ENCODE data around the gene ZCCHC9. TPM values are rescaled to one million over a fixed set of nuclear protein-coding genes. Genes with fewer than 3 reads are reported as not detected.

The ZCCHC9 gene
- total RNA-seq, 4 donors from 2014 or later = 21.3 to 34.9 (median 25.2) TPM

DNA sequence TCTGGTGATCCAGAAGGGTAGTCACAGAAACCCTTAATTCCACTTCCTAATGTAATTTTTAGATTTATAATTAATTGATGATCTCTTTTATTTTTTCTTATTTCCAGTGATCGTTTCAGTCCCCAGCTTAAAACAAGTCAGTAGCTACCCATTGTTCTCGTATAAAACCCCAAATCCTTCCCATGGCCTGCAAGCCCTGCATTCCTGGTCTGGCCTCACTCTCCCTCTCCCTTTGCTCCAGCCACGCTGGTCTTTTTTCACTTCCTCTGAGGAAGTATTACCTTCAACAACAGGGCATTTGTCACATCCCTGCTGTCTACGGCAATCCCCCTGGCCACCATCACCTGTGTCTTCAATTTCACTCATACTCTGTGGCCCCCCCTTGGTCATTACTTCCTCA is 47.8 kb downstream of the ZCCHC9 start:
- WGBS, 2 donors (ENCODE audit: low coverage in 1 of 2) = 35 to 71% methylated on average over 2 to 4 of the region's 4 CpGs
- ATAC-seq = no peak
- Histone ChIP-seq H3K9me3 (no peaks in the 10 kb centered on the region), H3K27me3 (no peaks in the 10 kb centered on the region), H3K36me3 (no peaks in the 10 kb centered on the region), H3K4me1 (no peaks in the 10 kb centered on the region), H3K27ac (no peak overlapping the region), H3K4me3 (no peak overlapping the region)
- TF ChIP-seq POLR2A (IDR thresholded peaks at IDR 0.05) = no peak
- no peak for TF ChIP-seq EP300 (IDR thresholded peaks at IDR 0.05)
- TF ChIP-seq POLR2AphosphoS5 (IDR thresholded peaks at IDR 0.05) = no peak
- TF ChIP-seq, protein P1, sequence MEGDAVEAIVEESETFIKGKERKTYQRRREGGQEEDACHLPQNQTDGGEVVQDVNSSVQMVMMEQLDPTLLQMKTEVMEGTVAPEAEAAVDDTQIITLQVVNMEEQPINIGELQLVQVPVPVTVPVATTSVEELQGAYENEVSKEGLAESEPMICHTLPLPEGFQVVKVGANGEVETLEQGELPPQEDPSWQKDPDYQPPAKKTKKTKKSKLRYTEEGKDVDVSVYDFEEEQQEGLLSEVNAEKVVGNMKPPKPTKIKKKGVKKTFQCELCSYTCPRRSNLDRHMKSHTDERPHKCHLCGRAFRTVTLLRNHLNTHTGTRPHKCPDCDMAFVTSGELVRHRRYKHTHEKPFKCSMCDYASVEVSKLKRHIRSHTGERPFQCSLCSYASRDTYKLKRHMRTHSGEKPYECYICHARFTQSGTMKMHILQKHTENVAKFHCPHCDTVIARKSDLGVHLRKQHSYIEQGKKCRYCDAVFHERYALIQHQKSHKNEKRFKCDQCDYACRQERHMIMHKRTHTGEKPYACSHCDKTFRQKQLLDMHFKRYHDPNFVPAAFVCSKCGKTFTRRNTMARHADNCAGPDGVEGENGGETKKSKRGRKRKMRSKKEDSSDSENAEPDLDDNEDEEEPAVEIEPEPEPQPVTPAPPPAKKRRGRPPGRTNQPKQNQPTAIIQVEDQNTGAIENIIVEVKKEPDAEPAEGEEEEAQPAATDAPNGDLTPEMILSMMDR (IDR thresholded peaks at IDR 0.05) = no peak

DNA sequence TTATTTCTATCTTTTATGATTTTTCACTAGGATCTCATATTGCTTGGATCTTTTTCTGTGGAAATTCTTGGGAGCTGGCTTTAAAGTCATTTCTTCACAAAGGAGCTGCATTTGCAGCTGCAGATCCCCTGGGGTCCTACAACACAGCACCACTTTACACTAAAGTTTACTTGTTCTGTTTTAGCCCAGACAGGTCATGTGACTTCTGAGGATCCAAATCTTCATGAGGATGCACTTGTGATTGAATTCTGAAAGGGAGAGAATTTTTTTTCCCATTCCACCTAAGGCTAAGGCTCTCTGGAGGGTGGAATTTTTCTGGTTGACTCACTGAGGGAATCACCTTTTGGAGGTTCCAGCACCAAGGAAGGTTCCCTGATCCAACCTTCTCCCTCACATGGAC is 49.1 kb downstream of the ZCCHC9 start:
- no peaks in the 10 kb centered on the region for H3K27me3 ChIP-seq
- no peak overlapping the region for H3K4me3 ChIP-seq
- TF ChIP-seq POLR2AphosphoS5 (IDR thresholded peaks at IDR 0.05) (no peak), POLR2A (IDR thresholded peaks at IDR 0.05) (no peak), EP300 (IDR thresholded peaks at IDR 0.05) (no peak)
- TF ChIP-seq, protein P1 (IDR thresholded peaks at IDR 0.05) = no peak
- no peak overlapping the region for H3K27ac ChIP-seq
- H3K9me3 ChIP-seq = no peaks in the 10 kb centered on the region
- no peaks in the 10 kb centered on the region for H3K4me1 ChIP-seq
- ATAC-seq = no peak
- no peaks in the 10 kb centered on the region for H3K36me3 ChIP-seq

GRCh38 chr5:81353189-81353588 is 51.8 kb downstream of the ZCCHC9 start:
- H3K27ac ChIP-seq = no peak overlapping the region
- H3K9me3 ChIP-seq = no peaks in the 10 kb centered on the region
- H3K4me3 ChIP-seq = no peak overlapping the region
- no peaks in the 10 kb centered on the region for H3K4me1 ChIP-seq
- no peak for ATAC-seq
- no peaks in the 10 kb centered on the region for H3K36me3 ChIP-seq
- TF ChIP-seq, protein P1 (IDR thresholded peaks at IDR 0.05) = no peak
- no peak for TF ChIP-seq POLR2AphosphoS5 (IDR thresholded peaks at IDR 0.05)
- TF ChIP-seq POLR2A (IDR thresholded peaks at IDR 0.05) = no peak
- no peak for TF ChIP-seq EP300 (IDR thresholded peaks at IDR 0.05)
- WGBS, 2 donors (ENCODE audit: low coverage in 1 of 2) = 30 to 56% methylated on average over 5 of the region's 5 CpGs
- no peaks in the 10 kb centered on the region for H3K27me3 ChIP-seq

- Histone ChIP-seq H3K9me3 (no peaks in the 10 kb centered on the region), H3K27ac (no peak overlapping the region), H3K36me3 (no peaks in the 10 kb centered on the region), H3K4me3 (no peak overlapping the region), H3K27me3 (no peaks in the 10 kb centered on the region), H3K4me1 (no peaks in the 10 kb centered on the region)
- 53 to 58% methylated on average over 1 to 2 of the region's 2 CpGs for WGBS, 2 donors (ENCODE audit: low coverage in 1 of 2)
- TF ChIP-seq POLR2A (IDR thresholded peaks at IDR 0.05) (no peak), POLR2AphosphoS5 (IDR thresholded peaks at IDR 0.05) (no peak)
- TF ChIP-seq, protein P1 (IDR thresholded peaks at IDR 0.05) = no peak
- ATAC-seq = no peak
These were observed 52.7 kb downstream of the ZCCHC9 start for GRCh38 chr5:81354093-81354492.

DNA sequence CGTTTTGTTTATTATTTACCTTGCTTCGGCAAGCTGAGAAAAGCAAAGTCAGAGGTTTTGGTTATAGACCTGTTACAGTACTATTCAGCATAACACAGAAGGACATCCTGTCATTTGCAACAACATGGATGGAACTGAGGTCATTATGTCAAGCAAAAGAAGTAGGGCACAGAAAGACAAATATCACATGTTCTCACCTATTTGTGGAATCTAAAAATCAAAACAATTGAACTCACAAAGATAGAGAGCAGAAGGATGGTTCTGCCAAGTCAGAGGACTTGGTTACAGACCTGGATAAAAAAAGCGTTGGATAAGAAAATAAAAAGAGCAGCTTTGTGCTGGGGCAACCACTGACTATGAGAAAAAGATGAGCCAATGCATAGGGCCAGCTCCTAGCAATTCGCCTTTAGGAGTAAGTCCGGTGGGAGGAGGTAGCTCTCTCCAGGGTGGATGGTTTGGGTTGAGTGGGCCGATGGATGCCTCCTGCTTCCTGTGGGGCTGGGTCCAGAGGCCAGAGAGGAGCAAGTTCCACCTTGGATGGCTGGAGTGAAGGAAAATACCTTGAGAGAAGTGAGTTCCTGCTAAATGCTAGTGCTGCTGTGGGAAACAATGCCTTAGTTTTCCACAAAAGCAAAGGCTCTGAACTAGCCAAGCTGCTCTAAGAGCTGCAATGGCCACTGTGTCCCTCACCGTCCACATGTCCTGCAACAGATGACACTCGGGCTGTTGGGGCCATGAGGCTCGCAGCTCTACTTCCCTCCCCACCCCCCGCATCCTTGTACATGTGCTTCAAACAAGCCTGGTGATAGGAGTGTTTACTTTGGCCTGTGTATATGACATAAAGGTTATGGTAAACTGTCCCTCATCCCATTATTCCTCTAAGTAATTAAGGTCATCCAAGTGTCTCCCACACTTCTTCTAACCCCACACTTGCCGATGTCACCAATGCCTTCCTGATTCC is 54.2 kb downstream of the ZCCHC9 start:
- 65 to 82% methylated on average over 11 of the region's 11 CpGs for WGBS, 2 donors (ENCODE audit: low coverage in 1 of 2)
- ATAC-seq = no peak

More for the DNA sequence above, 54.2 kb downstream of the ZCCHC9 start:
- Histone ChIP-seq H3K27me3 (no peaks in the 10 kb centered on the region), H3K27ac (no peak overlapping the region), H3K36me3 (no peaks in the 10 kb centered on the region), H3K4me1 (no peaks in the 10 kb centered on the region), H3K4me3 (no peak overlapping the region), H3K9me3 (no peaks in the 10 kb centered on the region)
- TF ChIP-seq EP300 (IDR thresholded peaks at IDR 0.05) = no peak
- TF ChIP-seq, protein P1 (IDR thresholded peaks at IDR 0.05) = no peak
- no peak for TF ChIP-seq POLR2A (IDR thresholded peaks at IDR 0.05)
- no peak for TF ChIP-seq POLR2AphosphoS5 (IDR thresholded peaks at IDR 0.05)

Measured in gastroesophageal sphincter (tissue), 4 donors.